ENCODE data around the gene NT5C2.

GRCh38 chr10:103120546-103120945 is 72.5 kb downstream of the NT5C2 start:
- TF ChIP-seq CTCF (IDR thresholded peaks at IDR 0.05) = no peak
- TF ChIP-seq IRF2 (CRISPR knock-in tag; IDR thresholded peaks at IDR 0.05; ENCODE audit: borderline replicate concordance, low read depth) = no peak
- TF ChIP-seq NR2C2 (CRISPR knock-in tag; IDR thresholded peaks at IDR 0.05) = no peak
- no peak for TF ChIP-seq ELF4 (CRISPR knock-in tag; IDR thresholded peaks at IDR 0.05; ENCODE audit: low read depth)
- no peak for TF ChIP-seq JAZF1 (CRISPR knock-in tag; IDR thresholded peaks at IDR 0.05)
- TF ChIP-seq E2F4 (CRISPR knock-in tag; IDR thresholded peaks at IDR 0.05; ENCODE audit: borderline replicate concordance, low read depth) = no peak
- TF ChIP-seq GABPB1 (CRISPR knock-in tag; IDR thresholded peaks at IDR 0.05) = no peak
- TF ChIP-seq CBFB (CRISPR knock-in tag; IDR thresholded peaks at IDR 0.05; ENCODE audit: low read depth) = no peak
- no peak for TF ChIP-seq ATF3 (CRISPR knock-in tag; conservative IDR thresholded peaks at IDR 0.05)
- TF ChIP-seq TEAD1 (CRISPR knock-in tag; IDR thresholded peaks at IDR 0.05) = no peak
- TF ChIP-seq SP1 (CRISPR knock-in tag; conservative IDR thresholded peaks at IDR 0.05) = no peak
- no peak for TF ChIP-seq CREB1 (CRISPR knock-in tag; IDR thresholded peaks at IDR 0.05)
- no peak for TF ChIP-seq CREM (CRISPR knock-in tag; IDR thresholded peaks at IDR 0.05)
